ENCODE measurements around the gene SLC27A3.
A peak's percentile ranks its signal among the peaks of the same experiment; 100 is the strongest.
"Not testable (repeated sequence)": the region's sequence is repeated elsewhere in the genome, so short reads cannot be mapped to it uniquely, and the experiment has no call there.

Gene SLC27A3

GRCh38 chr1:153763365-153764225 is 11.6 kb upstream of the SLC27A3 start:
- DNase-seq (ENCODE audit: low spot score): peak; percentile 15

DNA sequence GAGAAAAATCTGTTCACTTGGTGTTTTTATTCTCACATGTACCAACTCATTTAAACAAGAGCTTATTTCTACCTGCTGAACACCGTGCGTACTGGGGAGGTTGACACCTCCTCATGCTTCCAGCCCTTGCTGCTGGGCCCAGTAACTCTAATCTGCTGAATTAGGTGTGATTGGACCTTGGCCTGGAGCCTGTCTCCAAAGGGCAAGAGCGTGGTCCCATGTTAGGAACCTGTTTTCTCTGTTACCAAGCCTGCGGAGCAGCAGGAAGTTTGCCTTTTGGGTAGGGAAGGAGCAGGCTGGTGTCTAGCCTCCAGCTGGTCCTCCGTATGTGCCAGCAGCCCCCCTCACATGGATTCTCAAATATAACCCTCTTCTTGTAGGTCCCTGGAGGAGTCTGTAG is 10.9 kb upstream of the SLC27A3 start:
- DNase-seq (ENCODE audit: low spot score): no peak

DNA sequence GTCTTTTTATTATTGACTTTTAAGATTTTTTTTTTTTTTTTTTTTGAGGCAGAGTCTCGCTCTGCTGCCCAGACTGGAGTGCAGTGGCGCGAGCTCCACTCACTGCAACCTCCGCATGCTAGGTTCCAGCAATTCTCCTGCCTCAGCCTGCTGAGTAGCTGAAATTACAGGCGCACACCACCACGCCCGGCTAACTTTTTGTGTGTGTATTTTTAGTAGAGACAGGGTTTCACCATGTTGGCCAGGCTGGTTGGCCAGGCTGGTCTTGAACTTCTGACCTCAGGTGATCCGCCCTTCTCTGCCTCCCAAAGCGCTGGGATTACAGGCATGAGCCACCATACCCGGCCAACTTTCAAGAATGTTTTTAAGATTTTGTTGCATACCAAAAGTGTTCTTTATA is 8.5 kb upstream of the SLC27A3 start:
- DNase-seq (ENCODE audit: low spot score): not testable (repeated sequence)

GRCh38 chr1:153767519-153767918 is 7.7 kb upstream of the SLC27A3 start:
- no peak for DNase-seq (ENCODE audit: low spot score)

GRCh38 chr1:153768316-153769181 is 6.7 kb upstream of the SLC27A3 start:
- no peak for DNase-seq (ENCODE audit: low spot score)

DNA sequence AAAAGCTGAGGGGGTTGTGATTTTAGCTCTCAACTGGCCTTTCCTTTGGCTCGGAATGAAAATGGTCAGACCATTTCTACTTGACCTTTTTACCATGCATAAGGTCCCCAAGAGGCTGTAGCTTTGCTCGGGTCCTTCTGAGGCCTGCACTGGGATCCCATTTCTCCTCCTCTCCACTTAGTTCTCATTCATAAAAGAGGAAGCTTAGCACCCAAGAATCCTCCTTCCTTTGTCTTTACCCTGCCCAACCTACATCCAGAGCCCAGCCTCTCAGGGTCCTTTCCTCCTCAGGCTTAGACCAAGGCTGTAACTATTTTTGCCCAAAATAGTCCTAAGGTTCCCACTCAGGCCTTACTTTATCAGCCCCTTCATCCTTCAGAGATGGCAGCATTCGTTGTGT is 6.0 kb upstream of the SLC27A3 start:
- no peak for DNase-seq (ENCODE audit: low spot score)

- DNase-seq (ENCODE audit: low spot score): no peak
These were observed 4.4 kb upstream of the SLC27A3 start for GRCh38 chr1:153770797-153771196.

DNA sequence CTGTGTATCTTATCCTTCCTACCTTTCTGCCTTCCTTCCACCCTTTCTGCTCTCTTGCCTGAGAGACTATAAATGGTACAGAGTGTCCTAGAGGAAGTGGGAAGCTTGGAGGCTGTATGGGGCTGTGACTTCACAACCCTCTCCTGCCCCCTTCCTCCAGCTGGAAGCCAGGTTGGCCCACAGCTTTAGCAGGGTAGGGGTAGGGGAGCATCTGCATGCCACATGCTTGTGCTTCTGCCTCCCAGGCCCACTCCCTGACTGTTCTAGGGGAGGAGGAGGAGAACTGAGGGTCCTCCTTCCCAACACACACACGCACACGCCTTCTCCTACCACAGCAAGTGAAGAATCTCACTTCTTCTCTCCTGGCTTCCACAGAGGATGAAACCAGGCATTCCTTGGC is 3.9 kb upstream of the SLC27A3 start:
- DNase-seq (ENCODE audit: low spot score): no peak

DNA sequence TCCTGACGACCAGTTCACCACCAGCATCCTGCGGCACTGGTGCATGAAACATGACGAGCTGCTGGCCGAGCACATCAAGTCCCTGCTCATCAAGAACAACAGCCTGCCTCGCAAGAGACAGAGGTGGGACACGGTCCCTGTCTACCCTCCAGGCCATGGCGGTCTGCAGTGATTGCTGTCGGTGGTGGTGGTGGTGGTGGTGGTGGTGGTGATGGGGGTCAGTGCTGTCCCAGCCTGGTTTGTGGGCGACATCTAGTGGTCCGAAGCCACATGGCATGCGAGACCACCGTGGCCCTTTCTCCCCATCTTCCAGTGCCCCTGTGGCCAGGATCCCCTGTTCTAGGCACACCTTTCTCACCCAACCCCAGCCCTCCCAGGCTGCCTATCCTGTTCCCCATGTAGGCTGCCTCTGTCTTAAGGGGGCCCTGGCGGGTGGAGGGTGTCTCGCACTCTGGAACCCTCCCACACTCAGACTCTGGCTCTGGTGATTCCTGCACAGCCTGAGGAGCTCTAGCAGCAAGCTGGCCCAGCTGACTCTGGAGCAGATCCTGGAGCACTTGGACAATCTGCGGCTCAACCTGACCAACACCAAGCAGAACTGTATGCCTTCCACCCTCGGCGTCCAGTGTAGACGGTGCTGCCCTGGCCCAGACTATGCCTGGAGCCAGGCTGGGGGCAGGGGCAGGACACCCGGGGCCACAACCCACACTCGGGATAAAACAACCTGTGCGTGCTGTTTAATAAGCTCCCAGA is 3.2 kb upstream of the SLC27A3 start:
- DNase-seq (ENCODE audit: low spot score): no peak

- DNase-seq (ENCODE audit: low spot score): no peak
These were observed 1.9 kb upstream of the SLC27A3 start for GRCh38 chr1:153773096-153773921.

GRCh38 chr1:153774026-153774595 is 1.1 kb upstream of the SLC27A3 start:
- no peak for DNase-seq (ENCODE audit: low spot score)

GRCh38 chr1:153775458-153776327 is 486 bp downstream of the SLC27A3 start:
- peak; percentile 65 for DNase-seq (ENCODE audit: low spot score)

GRCh38 chr1:153776352-153776751 is 1.1 kb downstream of the SLC27A3 start:
- no peak for DNase-seq (ENCODE audit: low spot score)

GRCh38 chr1:153776845-153777370 is 1.7 kb downstream of the SLC27A3 start:
- no peak for DNase-seq (ENCODE audit: low spot score)

DNA sequence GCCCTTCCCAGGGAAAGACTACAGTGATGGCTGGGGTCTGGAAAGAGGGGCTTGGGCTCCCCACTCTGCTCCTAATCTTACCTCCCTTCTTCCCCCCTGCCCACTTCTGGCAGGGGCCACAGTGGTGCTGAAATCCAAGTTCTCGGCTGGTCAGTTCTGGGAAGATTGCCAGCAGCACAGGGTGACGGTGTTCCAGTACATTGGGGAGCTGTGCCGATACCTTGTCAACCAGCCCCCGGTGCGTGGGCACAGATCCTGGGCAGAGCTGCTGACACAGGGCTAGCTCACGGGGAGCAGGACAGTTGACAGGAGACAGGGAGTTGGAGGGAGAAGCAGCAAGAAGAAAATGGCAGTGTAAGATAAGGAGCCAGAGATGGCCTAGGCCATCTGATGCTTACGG is 2.4 kb downstream of the SLC27A3 start:
- peak; percentile 54 for DNase-seq (ENCODE audit: low spot score)

- no peak for DNase-seq (ENCODE audit: low spot score)
These were observed 3.0 kb downstream of the SLC27A3 start for GRCh38 chr1:153778051-153778823.

GRCh38 chr1:153778824-153779519 is 3.8 kb downstream of the SLC27A3 start:
- no peak for DNase-seq (ENCODE audit: low spot score)

DNA sequence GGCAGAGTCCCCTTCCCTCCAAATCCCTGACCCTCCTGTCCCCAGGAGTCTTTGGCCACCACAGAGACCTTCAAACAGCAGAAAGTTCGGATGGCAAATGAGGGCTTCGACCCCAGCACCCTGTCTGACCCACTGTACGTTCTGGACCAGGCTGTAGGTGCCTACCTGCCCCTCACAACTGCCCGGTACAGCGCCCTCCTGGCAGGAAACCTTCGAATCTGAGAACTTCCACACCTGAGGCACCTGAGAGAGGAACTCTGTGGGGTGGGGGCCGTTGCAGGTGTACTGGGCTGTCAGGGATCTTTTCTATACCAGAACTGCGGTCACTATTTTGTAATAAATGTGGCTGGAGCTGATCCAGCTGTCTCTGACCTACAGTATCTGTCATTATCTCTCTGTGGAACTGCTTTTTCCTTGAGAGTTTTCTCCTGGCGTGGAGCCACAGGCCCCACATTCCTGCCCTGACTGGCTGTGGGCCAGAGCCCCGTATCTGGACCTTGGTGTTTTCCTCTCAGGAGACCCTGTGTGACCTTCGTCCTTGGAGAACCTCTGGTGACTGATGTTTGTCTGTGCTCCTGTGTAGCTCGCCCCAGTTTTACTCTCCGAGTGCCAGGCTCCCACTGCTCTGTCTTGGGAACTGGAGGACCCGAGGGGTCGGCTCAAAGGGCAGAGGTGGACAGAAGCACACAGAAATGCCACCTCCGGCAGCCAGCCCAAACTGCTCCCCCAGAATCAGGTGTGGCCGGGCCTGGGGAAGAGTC is 4.8 kb downstream of the SLC27A3 start:
- DNase-seq (ENCODE audit: low spot score): no peak

Data from kidney tubule cell (primary cell).